Stomach (tissue), 9 donors: ENCODE results near the gene MPP1. TPM values are rescaled to one million over a fixed set of nuclear protein-coding genes. Genes with fewer than 3 reads are reported as not detected.
A peak's percentile ranks its signal among the peaks of the same experiment; 100 is the strongest.

Source experiments
- DNase-seq, 2 donors: peaks; one replicate each; pipeline versions ENCODE4 v3.0.0 to v3.0.0-alpha.2; 2013 to 2019
- H3K27ac ChIP-seq, 5 donors: fragments of 200-600 bp in 4 of 5; sonication (generic) in 4 of 5; one replicate each; pipeline ENCODE4 v1.5.1; 2013 to 2019; ENCODE audit warnings: mild to moderate bottlenecking in 1 of 5, moderate library complexity in 1 of 5
- H3K27me3 ChIP-seq, 3 donors: fragments of 200-600 bp; sonication (generic); one replicate each; pipeline ENCODE4 v1.5.1; 2017 to 2019; ENCODE audit warnings: mixed run types in 1 of 3
- H3K36me3 ChIP-seq, 4 donors: fragments of 200-600 bp; sonication (generic); 1 replicate in 3 of 4; 2 replicates in 1 of 4; pipeline ENCODE4 v1.5.1; 2016 to 2019
- H3K4me1 ChIP-seq, 4 donors: fragments of 200-600 bp; sonication (generic); one replicate each; pipeline ENCODE4 v1.5.1; 2016 to 2019
- H3K4me3 ChIP-seq, 4 donors: fragments of 200-600 bp; sonication (generic) in 3 of 4; one replicate each; pipeline ENCODE4 v1.5.1; 2016 to 2019; ENCODE audit warnings: mild to moderate bottlenecking in 1 of 4
- H3K9me3 ChIP-seq, 4 donors: fragments of 200-600 bp; sonication (generic); one replicate each; pipeline ENCODE4 v1.5.1; 2016 to 2019
- CTCF ChIP-seq, 7 experiments: fragments of 450-650 bp in 4 of 7; fragments of 200-600 bp in 3 of 7; sonication (generic) in 3 of 7; IDR thresholded peaks; one replicate each; pipeline ENCODE4 v1.5.1; 2016 to 2019; ENCODE audit warnings: antibody characterized with exemption in 7 of 7, control low read depth in 2 of 7, mild to moderate bottlenecking in 1 of 7
- EP300 ChIP-seq: sonication (generic); formaldehyde crosslinking; IDR thresholded peaks from one replicate; pipeline ENCODE4 v1.6.1; 2017; ENCODE audit warnings: antibody characterized with exemption
- POLR2A ChIP-seq, 4 donors: fragments of 450-650 bp; IDR thresholded peaks; one replicate each; pipeline ENCODE4 v1.6.1; 2016; ENCODE audit warnings: antibody characterized with exemption in 4 of 4, control low read depth in 2 of 4, mild to moderate bottlenecking in 1 of 4, moderate library complexity in 1 of 4
- POLR2AphosphoS5 ChIP-seq, 3 donors: sonication (generic); formaldehyde crosslinking; IDR thresholded peaks; one replicate each; pipeline ENCODE4 v1.6.1; 2016; ENCODE audit warnings: antibody characterized with exemption in 3 of 3
- WGBS, 5 donors: extraction: QIAGEN DNeasy Blood & Tissue Kit in 3 of 5; methylation state at CpG; one replicate each; pipeline versions ENCODE4 v1.1.5 to v1.1.7; 2013 to 2018; 5-methylcytosine and 5-hydroxymethylcytosine counted together
- intact Hi-C: fragments of 100-400 bp; cut with DNase I; formaldehyde crosslinking; loops from one replicate; pipeline ENCODE4 v1.15.1; 2023; ENCODE audit warnings: low total_unique reads
- polyA plus RNA-seq, 3 donors: library from polyadenylated mRNA; stranded (reverse); fragments of 200-250 nt; gene quantifications; one replicate each; pipeline ENCODE4 v1.2.3, GENCODE V29; 2013
- small RNA-seq, 4 donors: library from RNA; depleted of rRNA; stranded (forward); fragments of <200 nt; gene quantifications; one replicate each; pipeline ENCODE3, GENCODE V24; 2016
- total RNA-seq, 5 donors: library from RNA; depleted of rRNA; stranded (reverse); fragments of >200 nt; gene quantifications; one replicate each; pipeline versions ENCODE4 v1.1.0 to v1.2.3, GENCODE V29; 2014 to 2016
- donor health status: healthy with polysubstance abuse.
- donor health status: Bipolar disorder and iron deficiency.
- donor health status: healthy.

MPP1 gene
- total and polyA plus RNA-seq, 8 donors, result 3.5 to 26.4 (median 9.1) TPM

DNA sequence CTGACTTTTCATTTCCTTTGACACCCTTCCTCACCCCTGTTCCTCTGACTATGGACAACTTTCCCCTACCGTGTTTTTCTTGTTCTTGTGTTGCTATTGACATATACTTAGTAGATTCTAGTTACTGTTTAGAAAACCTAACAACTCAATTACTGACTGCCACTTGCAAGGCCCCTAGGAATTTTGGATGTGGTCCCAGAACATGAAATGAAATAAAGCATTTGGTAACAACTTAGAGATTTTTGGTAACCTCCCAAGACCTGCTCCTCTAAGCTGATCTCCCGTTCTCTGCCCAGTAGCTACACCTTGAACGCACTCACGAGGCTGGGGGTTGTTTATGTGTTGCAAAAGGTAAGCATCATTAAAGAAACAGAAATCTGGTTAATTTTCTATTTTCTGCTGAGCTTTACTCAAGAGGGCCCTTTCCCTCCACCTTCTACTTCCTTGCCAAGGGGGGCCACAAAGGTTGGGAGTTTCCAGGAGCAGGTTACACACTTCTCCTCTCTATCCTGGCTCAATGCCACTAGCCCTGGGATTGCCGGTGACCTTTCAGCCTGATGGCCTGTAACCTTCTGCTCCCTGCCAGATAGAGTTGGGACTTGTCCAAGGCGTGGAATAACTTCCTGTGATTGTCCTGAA, 74.9 kb downstream of the MPP1 start:
- WGBS, 5 donors, result 23 to 38% (median 34%) methylated on average over 6 of the region's 6 CpGs
- Histone ChIP-seq H3K27me3 (no peaks in the 10 kb centered on the region), H3K4me3 (no peak overlapping the region), H3K36me3 (no peaks in the 10 kb centered on the region), H3K27ac (peak overlapping the region; percentile 18 to 86 (median 79)), H3K9me3 (no peaks in the 10 kb centered on the region), H3K4me1 (peaks cover 21 to 81% (median 54%) of the 10 kb centered on the region in 4 donors)
- DNase-seq, result peak in 1 of 2 donors; percentile 75
- TF ChIP-seq POLR2AphosphoS5 (IDR thresholded peaks at IDR 0.05) (no peak), EP300 (no peak), CTCF (IDR thresholded peaks at IDR 0.05) (no peak), POLR2A (IDR thresholded peaks at IDR 0.05) (no peak)
- intact Hi-C loops, result no loop called here

DNA sequence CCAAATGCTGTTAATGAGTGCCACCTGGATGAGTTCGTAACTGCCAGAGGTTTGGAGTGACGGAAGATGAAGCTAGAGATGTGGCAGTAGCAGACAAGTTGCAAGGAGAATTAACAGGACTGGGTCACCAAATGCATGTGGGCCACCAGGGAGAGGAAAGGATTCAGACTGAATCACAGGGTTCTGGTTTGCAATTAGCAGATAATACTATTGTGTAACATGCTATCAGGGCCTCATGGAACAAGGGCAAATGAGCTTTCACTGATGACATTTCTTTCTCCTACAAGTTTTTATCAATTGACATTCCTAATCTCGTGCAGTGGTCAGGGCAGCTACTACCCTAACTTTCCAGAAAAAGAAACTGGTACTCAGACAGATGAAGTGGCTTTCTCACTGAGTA, 75.8 kb downstream of the MPP1 start:
- 58 to 75% (median 67%) methylated on average over 3 of the region's 3 CpGs for WGBS, 5 donors
- DNase-seq, result no peak
- Histone ChIP-seq H3K9me3 (no peaks in the 10 kb centered on the region), H3K4me1 (peaks cover 18 to 73% (median 49%) of the 10 kb centered on the region in 4 donors), H3K36me3 (no peaks in the 10 kb centered on the region), H3K4me3 (no peak overlapping the region), H3K27ac (peak overlapping the region in 4 of 5 donors; percentile 52 to 86 (median 80)), H3K27me3 (no peaks in the 10 kb centered on the region)
- intact Hi-C loops, result no loop called here
- TF ChIP-seq CTCF (IDR thresholded peaks at IDR 0.05), result no peak
- TF ChIP-seq EP300, result no peak
- no peak for TF ChIP-seq POLR2AphosphoS5 (IDR thresholded peaks at IDR 0.05)
- no peak for TF ChIP-seq POLR2A (IDR thresholded peaks at IDR 0.05)

Small RNA genes within 50 kb of the gene (small RNA-seq; reads per million reads assigned to genes)
- gene SNORA36A, result 0 reads per million in 4 donors

Other genes starting within 250 kb of the MPP1 start
- not detected for gene CTAG1A, start 220.4 kb downstream of the MPP1 start, total RNA-seq
- not detected for gene CTAG1A, start 220.4 kb downstream of the MPP1 start, polyA plus RNA-seq
- not detected for gene CTAG1B, start 186.2 kb downstream of the MPP1 start, total RNA-seq
- not detected for gene CTAG1B, start 186.2 kb downstream of the MPP1 start, polyA plus RNA-seq
- gene CTAG2, start 151.9 kb downstream of the MPP1 start, total RNA-seq, result not detected
- 1 to 10 TPM in 1 of 3 donors, not detected in 2; 2.9 TPM for gene CTAG2, start 151.9 kb downstream of the MPP1 start, polyA plus RNA-seq
- gene GAB3, start 54.4 kb downstream of the MPP1 start, total RNA-seq, result 10 to 100 TPM in 1 of 5 donors, 1 to 10 TPM in 2, under 1 TPM in 1, not detected in 1; 0.58 to 11.0 (median 5.2) TPM
- 1 to 10 TPM in 1 of 3 donors, under 1 TPM in 2; 0.93 to 1.7 (median 0.95) TPM for gene GAB3, start 54.4 kb downstream of the MPP1 start, polyA plus RNA-seq
- 100 to 1,000 TPM in 1 of 5 donors, 10 to 100 TPM in 3, 1 to 10 TPM in 1; 5.8 to 113 (median 37.6) TPM for gene DKC1, start 42.6 kb downstream of the MPP1 start, total RNA-seq
- gene DKC1, start 42.6 kb downstream of the MPP1 start, polyA plus RNA-seq, result 10 to 100 TPM; 20.5 to 25.5 (median 24.0) TPM
- gene SMIM9, start 29.2 kb upstream of the MPP1 start, total RNA-seq, result not detected
- gene SMIM9, start 29.2 kb upstream of the MPP1 start, polyA plus RNA-seq, result not detected
- gene F8A1, start 80.9 kb upstream of the MPP1 start, total RNA-seq, result 1 to 10 TPM; 1.2 to 8.7 (median 3.0) TPM
- 10 to 100 TPM; 18.0 to 21.5 (median 18.1) TPM for gene F8A1, start 80.9 kb upstream of the MPP1 start, polyA plus RNA-seq
- gene F8, start 217.2 kb upstream of the MPP1 start, total RNA-seq, result 1 to 10 TPM in 4 of 5 donors, under 1 TPM in 1; 0.29 to 7.1 (median 3.5) TPM
- 1 to 10 TPM; 3.0 to 3.9 (median 3.8) TPM for gene F8, start 217.2 kb upstream of the MPP1 start, polyA plus RNA-seq
- gene FUNDC2, start 221.4 kb upstream of the MPP1 start, total RNA-seq, result 10 to 100 TPM in 4 of 5 donors, 1 to 10 TPM in 1; 9.3 to 88.8 (median 19.9) TPM
- 100 to 1,000 TPM; 105 to 123 (median 123) TPM for gene FUNDC2, start 221.4 kb upstream of the MPP1 start, polyA plus RNA-seq